HL-60 (cell line): ENCODE measurements around the gene TBC1D5.
"Not testable (repeated sequence)": the region's sequence is repeated elsewhere in the genome, so short reads cannot be mapped to it uniquely, and the experiment has no call there.

ENCODE experiments used
- DNase-seq, 2 experiments: peaks; one replicate each; pipeline ENCODE4 v3.0.0-alpha.2; 2010 to 2020; ENCODE audit warnings: low read depth in 1 of 2, low spot score in 1 of 2
- H3K27ac ChIP-seq: fragments of 250-450 bp; sonication (Bioruptor Pico); replicated peaks from 2 replicates; pipeline ENCODE4 v1.5.1; 2020; ENCODE audit warnings: mild to moderate bottlenecking, moderate library complexity
- H3K27me3 ChIP-seq: fragments of 250-450 bp; sonication (Bioruptor Pico); 2 replicates; pipeline ENCODE4 v1.5.1; 2021; ENCODE audit warnings: mild to moderate bottlenecking, moderate library complexity; ENCODE audit not compliant: insufficient read depth, poor library complexity, severe bottlenecking
- H3K4me3 ChIP-seq: replicated peaks from 2 replicates; pipeline ENCODE4 v1.5.1; 2011; ENCODE audit warnings: mild to moderate bottlenecking, control low read depth, low read length; ENCODE audit not compliant: insufficient read depth
- CTCF ChIP-seq: IDR thresholded peaks from one replicate; pipeline ENCODE4 v1.5.1; 2011; ENCODE audit warnings: low read length, control low read depth, inconsistent platforms; ENCODE audit not compliant: insufficient read depth
- GABPA ChIP-seq: IDR thresholded peaks from 2 replicates; pipeline ENCODE4 v1.6.1; 2012; ENCODE audit warnings: low read depth
- POLR2AphosphoS5 ChIP-seq: IDR thresholded peaks from 2 replicates; pipeline ENCODE4 v1.6.1; 2012; ENCODE audit warnings: low read depth
- SPI1 ChIP-seq: IDR thresholded peaks from 2 replicates; pipeline ENCODE4 v1.6.1; 2012; ENCODE audit warnings: low read depth, mild to moderate bottlenecking, borderline replicate concordance
- TF ChIP-seq, protein P1 (sequence below): IDR thresholded peaks from 2 replicates; pipeline ENCODE4 v1.6.1; 2012; ENCODE audit warnings: low read depth; ENCODE audit not compliant: insufficient replicate concordance

The TBC1D5 gene

GRCh38 chr3:17623464-17623863 lies 119.0 kb downstream of the TBC1D5 start:
- H3K27me3 ChIP-seq = no peaks in the 10 kb centered on the region
- no peak for TF ChIP-seq CTCF
- no peak for TF ChIP-seq GABPA
- TF ChIP-seq, protein P1, sequence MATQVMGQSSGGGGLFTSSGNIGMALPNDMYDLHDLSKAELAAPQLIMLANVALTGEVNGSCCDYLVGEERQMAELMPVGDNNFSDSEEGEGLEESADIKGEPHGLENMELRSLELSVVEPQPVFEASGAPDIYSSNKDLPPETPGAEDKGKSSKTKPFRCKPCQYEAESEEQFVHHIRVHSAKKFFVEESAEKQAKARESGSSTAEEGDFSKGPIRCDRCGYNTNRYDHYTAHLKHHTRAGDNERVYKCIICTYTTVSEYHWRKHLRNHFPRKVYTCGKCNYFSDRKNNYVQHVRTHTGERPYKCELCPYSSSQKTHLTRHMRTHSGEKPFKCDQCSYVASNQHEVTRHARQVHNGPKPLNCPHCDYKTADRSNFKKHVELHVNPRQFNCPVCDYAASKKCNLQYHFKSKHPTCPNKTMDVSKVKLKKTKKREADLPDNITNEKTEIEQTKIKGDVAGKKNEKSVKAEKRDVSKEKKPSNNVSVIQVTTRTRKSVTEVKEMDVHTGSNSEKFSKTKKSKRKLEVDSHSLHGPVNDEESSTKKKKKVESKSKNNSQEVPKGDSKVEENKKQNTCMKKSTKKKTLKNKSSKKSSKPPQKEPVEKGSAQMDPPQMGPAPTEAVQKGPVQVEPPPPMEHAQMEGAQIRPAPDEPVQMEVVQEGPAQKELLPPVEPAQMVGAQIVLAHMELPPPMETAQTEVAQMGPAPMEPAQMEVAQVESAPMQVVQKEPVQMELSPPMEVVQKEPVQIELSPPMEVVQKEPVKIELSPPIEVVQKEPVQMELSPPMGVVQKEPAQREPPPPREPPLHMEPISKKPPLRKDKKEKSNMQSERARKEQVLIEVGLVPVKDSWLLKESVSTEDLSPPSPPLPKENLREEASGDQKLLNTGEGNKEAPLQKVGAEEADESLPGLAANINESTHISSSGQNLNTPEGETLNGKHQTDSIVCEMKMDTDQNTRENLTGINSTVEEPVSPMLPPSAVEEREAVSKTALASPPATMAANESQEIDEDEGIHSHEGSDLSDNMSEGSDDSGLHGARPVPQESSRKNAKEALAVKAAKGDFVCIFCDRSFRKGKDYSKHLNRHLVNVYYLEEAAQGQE = no peak
- no peak for TF ChIP-seq POLR2AphosphoS5
- TF ChIP-seq SPI1 = no peak
- no peak overlapping the region for H3K4me3 ChIP-seq
- no peak overlapping the region for H3K27ac ChIP-seq
- no peak for DNase-seq

- no peak overlapping the region for H3K27ac ChIP-seq
- DNase-seq = no peak
- no peaks in the 10 kb centered on the region for H3K27me3 ChIP-seq
- TF ChIP-seq POLR2AphosphoS5 = no peak
- no peak for TF ChIP-seq GABPA
- no peak for TF ChIP-seq SPI1
- TF ChIP-seq CTCF = no peak
- TF ChIP-seq, protein P1 = no peak
- H3K4me3 ChIP-seq = no peak overlapping the region
Observed at GRCh38 chr3:17619968-17620367, 122.5 kb downstream of the TBC1D5 start.

DNA sequence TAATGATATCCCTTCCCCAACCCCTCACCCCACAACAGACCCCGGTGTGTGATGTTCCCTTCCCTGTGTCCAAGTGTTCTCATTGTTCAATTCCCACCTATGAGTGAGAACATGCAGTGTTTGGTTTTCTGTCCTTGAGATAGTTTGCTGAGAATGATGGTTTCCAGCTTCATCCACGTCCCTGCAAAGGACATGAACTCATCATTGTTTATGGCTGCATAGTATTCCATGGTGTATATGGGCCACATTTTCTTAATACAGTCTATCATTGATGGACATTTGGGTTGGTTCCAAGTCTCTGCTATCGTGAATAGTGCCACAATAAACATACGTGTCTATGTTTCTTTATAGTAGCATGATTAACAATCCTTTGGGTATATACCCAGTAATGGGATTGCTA lies 129.4 kb downstream of the TBC1D5 start:
- not testable (repeated sequence) for DNase-seq, H3K27me3 ChIP-seq, H3K27ac ChIP-seq, H3K4me3 ChIP-seq

- Histone ChIP-seq H3K27ac (no peak overlapping the region), H3K4me3 (no peak overlapping the region), H3K27me3 (no peaks in the 10 kb centered on the region)
- TF ChIP-seq, protein P1 = no peak
- no peak for TF ChIP-seq CTCF
- TF ChIP-seq GABPA = no peak
- no peak for TF ChIP-seq SPI1
- no peak for TF ChIP-seq POLR2AphosphoS5
- DNase-seq = no peak
Observed at GRCh38 chr3:17607905-17608304, 134.5 kb downstream of the TBC1D5 start.
